Activated CD4-positive, alpha-beta T cell treated with anti-CD3 and anti-CD28 coated beads, Interleukin-2, amount 50 U/mL, for 1 hour (primary cell): ENCODE results near the gene TMPRSS4.
A peak's percentile ranks its signal among the peaks of the same experiment; 100 is the strongest.

ENCODE experiments used
- DNase-seq: peaks from one replicate; pipeline ENCODE4 v3.0.0-alpha.2; 2020

TMPRSS4 gene

GRCh38 chr11:118136801-118137200 is 59.9 kb downstream of the TMPRSS4 start:
- no peak for DNase-seq

GRCh38 chr11:118138839-118139420 is 62.1 kb downstream of the TMPRSS4 start:
- no peak for DNase-seq

DNA sequence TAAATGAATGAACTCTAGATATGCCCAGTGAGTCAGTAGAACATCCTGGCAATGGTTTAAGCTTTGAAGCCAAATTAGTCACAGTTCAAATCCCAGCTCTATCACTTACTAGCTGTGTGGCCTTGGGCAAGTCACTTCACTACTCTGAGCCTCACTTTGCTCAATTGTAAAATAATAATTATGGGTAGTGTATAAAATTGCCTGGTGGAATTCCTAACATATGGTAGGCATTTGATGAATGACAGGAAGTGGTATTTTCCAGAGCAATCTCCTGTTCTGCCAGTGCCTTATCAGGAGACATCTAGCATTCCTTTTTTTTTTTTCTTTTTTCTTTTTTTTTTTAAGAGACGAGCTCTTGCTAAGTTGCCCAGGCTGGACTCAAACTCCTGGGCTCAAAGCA is 62.7 kb downstream of the TMPRSS4 start:
- DNase-seq, result no peak

GRCh38 chr11:118142081-118142480 is 65.2 kb downstream of the TMPRSS4 start:
- no peak for DNase-seq

DNA sequence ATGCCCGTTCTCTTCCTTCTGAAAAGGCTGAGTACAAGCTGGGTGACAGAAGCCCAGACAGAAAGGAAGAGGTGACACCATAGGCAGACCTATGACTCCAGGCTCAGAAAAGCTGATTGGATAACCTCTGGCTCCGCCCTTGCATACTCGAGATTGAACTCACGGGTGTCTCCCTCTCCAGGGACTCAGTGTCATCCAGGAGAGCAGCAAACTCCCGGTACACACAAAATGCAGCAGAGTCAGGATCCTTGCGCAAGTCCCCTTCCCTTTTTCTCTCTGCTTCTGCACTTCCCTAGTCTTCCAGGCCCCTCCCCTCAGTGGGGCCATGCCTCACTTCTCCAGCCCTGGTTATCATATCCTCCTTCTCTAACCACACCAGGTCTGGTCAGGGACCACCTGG is 65.9 kb downstream of the TMPRSS4 start:
- DNase-seq, result no peak

DNA sequence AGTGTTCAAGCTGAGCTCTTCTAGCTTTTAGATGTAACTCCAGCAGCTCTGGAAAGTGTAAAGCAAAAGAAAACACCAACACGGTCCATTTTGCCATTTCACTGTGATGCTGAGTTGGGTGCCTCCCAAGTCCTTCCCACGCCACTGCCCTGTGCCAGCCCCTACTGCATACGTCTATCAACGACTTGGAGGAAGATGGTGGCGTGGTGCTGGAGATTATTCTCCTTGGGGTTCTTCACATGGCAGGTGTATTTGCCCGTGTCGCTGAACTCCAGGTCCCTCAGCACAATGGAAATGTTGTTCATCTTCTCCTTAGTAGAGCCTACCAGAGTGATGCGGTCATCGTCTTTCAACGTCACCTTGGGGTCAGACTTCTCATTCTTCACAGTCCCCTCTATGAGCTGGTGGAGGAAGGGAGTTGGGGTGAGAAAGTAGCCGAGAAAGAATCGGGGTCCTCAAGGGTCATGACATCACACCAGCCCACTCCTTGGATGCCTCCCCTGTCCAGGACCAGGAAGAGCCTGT is 66.8 kb downstream of the TMPRSS4 start:
- no peak for DNase-seq

DNA sequence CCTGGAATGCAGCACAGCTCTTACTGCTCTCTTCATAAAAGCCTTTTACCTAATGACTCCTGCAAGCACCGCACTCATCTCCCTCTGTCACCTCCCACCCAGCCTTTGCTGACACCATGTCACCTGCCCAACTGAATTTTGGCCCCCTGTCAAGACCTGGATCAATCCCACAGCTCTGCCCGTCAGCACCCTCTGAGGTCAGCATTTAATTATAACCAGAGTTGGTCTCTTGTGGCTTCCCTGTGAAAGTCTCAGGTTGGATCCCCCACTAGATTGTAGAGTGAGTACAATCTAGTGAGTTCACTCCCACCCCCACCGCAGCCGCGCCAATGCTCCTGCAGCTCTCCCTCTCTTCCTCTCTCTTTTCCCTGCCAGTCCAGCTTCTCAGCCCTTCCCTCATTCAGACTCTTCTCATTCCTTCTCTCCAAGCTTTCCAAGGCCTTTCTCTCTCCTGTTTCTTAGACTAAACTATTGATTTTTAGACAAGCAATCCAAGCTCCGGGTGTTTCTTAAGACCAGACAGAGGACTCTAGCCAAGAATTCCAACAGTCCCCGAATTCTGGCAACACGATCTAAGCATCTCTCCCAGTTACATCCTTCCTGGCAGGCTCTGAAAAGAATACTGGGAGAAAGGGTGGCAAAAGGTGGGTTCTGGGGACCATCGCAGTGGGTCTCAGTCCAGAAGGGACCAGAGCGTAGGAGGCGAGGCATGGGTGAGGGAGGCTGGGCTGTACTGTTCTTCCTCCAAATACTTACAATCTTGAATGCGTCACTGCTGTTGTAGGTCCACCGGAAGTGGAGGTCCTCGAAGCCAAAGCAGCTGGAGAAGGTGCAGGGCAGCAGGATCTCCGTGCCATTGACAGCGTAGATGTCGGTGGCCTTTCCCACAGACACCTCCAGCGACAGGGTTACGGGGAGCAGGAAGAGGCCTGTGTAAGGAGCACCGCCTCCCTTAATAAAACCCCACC is 67.7 kb downstream of the TMPRSS4 start:
- no peak for DNase-seq

- peak; percentile 88 for DNase-seq
These were observed 68.7 kb downstream of the TMPRSS4 start for GRCh38 chr11:118145285-118146227.

- DNase-seq, result no peak
These were observed 69.7 kb downstream of the TMPRSS4 start for GRCh38 chr11:118146554-118146953.

DNA sequence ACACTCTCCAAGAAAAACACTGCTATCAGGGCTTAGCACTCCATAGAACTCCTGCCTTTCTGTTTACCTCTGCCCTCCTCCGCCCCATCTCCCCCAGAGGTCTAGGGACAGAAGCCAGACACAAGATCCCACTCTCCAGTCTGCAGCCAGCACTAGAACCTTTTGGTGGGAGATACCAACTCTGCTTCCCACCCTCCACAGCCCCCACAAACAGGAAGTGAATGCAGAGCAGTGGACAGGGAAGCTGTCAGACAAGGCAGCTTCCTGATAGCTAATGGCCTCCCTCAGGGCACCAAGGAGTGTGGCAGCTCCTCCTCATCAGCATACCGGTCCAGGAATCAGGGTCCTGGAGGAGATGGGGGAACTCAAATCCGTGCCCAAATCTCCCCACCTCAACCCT is 70.6 kb downstream of the TMPRSS4 start:
- no peak for DNase-seq

DNA sequence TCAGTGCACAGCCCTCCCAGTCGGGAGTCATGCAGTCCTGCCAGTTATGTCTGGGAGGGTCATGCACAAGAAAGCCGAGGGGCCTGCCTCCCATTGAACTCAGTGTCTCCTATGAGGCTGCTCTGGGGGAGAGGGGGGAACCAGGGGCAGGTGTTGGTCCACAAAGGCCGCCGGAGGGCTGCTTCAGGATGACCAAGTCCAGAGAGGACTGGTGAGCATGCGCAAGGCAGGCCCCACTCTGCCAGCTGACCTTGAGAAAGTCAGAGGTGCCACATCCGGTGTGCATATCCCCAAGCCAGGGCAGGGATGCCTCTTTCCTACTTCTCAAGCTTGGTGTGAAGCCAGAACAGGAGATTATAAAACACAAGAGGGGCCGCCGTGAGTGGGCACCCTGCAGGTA is 71.4 kb downstream of the TMPRSS4 start:
- DNase-seq, result no peak

GRCh38 chr11:118148856-118149255 is 72.0 kb downstream of the TMPRSS4 start:
- DNase-seq, result no peak

DNA sequence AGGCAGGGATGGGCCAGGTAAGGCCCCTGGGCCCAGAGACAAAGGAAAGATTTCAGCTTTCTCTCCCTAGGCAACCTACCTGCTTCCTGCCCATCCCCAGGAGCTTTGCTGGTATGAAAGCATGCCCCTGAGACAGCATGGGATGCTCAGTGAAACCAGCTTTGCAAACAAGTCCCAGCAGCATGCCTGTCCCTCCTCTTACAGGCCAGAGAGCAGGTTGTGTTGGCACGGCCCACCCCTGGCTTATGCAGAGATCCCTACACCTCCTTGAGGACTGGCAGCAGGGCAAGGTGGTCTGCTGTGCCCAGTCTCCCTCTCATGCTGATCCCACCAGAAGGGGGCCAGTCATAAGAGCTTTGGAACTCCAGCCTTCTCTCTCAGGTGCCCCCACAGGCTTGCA is 72.6 kb downstream of the TMPRSS4 start:
- no peak for DNase-seq

DNA sequence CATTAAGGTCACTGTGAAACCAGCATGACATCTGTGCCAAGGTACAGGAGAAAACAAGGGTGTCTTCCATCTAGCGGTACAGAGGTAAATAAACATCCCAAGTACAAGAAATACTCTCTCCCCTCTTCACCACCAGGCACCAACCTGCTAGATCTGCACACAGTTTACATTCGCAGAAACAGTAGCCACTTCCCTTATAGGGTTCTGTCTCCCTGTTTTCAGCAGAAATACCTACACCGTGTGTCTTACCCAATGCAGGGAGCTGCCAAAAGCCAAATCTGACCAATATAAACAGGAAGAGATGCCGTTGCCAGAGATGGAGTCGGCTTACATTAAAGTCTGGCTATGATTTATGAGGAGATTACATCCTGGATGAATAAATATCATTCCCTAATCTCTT is 74.6 kb downstream of the TMPRSS4 start:
- DNase-seq, result no peak

GRCh38 chr11:118152020-118152551 is 75.2 kb downstream of the TMPRSS4 start:
- no peak for DNase-seq

DNA sequence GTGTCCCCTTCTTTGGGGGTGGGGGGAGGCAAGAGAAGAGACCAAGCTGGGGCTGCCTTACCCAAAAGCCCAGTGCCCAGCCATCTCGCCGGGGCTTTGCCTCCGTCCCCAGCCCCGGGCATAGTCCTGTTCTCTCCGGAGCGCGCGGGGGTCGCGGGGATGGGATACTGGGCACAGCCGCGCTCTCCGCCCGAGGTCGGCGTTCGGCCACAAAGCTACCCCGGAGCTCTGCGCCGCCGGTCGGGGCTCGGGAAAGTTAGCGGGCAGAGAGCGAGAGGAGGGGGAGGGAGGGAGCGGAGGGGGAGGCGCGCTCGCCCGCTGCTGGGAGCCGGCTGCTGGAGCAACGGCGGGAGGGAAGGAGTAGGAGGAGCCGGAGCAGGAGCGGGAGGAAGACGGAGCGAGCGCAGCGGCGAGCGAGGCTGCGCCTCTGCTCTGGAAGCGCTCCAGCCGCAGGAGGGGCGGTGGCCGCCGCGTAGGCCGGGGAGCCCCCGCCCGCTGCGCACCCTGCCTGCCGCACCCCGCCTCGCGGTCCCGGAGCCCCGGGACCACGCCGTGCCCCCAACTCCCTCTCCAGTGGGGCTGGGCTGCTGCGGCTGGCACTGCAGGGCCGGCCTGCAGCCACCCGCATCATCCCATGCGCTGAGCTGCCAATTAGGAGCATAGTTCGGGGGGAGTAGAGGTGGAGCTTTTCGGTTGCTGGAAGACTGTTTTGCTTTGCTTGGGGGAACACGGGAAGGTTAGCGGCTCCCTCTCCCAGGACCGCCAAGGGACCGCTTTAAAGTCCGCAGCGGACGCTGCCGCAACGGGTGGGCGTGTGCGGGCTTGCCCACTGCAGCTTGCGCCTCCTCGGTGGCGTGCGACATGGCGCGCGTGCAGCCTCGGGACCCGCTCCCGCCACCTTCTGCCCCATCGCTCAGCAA is 75.9 kb downstream of the TMPRSS4 start, which contains the start of gene SCN4B:
TSS of gene SCN4B (minus strand) at position 272 of the 920 bp plus-strand sequence. CDS start at position 122, 150 bp downstream.
- no peak for DNase-seq

- no peak for DNase-seq
These were observed 76.6 kb downstream of the TMPRSS4 start for GRCh38 chr11:118153516-118153915.

- DNase-seq, result no peak
These were observed 77.1 kb downstream of the TMPRSS4 start for GRCh38 chr11:118153976-118154375.

DNA sequence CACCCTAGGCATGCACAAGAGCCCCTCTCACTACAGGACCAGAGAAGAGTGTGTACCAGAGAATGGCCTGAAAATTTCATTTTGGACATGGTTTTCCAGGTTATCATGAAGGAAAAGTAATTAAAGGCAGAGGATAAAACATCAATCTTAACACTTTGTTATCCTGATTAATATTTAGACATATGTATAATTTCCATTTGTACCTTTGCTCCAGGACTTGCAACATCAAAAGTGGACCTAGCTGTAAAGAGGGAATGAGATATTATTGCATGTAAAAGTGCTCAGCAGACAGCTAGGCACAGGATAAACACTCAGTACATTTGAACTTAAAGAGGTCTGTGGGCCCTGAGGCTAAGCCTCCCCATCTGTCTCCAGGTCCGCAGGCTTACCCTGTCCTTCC is 77.8 kb downstream of the TMPRSS4 start:
- no peak for DNase-seq

DNA sequence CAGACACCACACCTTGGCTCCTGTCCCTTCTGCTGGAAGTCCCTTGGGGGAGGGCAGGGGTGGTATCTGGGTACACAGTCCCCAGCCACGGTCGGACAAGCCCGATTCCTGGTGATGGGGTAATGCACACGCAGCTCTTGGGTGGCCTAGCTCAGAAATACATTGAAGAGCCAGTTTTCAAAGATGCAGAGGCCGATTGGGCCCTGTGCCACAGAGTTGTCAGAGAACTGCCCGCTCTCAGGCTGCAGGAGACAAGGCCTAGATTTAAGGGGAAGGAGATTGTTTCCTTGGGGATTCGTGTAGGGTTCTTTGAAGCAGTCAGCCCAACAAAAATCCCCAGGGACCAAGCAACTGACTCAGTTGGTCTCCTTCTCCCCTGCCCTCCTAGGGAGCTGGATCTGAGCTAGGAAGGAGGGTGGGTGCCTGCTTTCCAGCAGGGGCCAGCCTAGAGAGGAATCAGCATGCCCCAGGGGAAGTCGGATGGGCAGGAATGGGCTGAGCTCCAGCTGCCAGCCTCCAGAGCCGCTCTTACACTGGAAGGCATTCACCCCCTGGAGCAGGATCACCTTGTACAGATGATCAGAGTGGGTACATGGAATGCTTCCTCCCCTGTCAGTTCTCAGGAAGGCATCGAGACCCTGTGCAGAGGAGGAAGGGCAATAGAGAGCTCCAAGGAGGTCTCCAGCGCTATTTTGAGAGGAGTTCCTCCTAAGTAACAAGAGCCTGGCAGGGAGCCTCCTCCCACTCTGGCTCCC is 79.1 kb downstream of the TMPRSS4 start:
- no peak for DNase-seq
